Fibroblast of villous mesenchyme (primary cell): ENCODE measurements around the gene PTPRC. TPM values are rescaled to one million over a fixed set of nuclear protein-coding genes. Genes with fewer than 3 reads are reported as not detected.
"Not testable (repeated sequence)": the region's sequence is repeated elsewhere in the genome, so short reads cannot be mapped to it uniquely, and the experiment has no call there.

Source experiments
- DNase-seq: peaks from one replicate; pipeline ENCODE4 v3.0.0-alpha.2; 2010; ENCODE audit warnings: low read depth
- H3K4me3 ChIP-seq: 2 replicates; pipeline ENCODE4 v1.5.1; 2011; ENCODE audit warnings: low read depth, mild to moderate bottlenecking, low read length
- CTCF ChIP-seq: IDR thresholded peaks from 2 replicates; pipeline ENCODE4 v1.5.1; 2012; ENCODE audit warnings: low read depth, mild to moderate bottlenecking, low read length; ENCODE audit not compliant: insufficient read depth
- total RNA-seq: library from RNA; depleted of rRNA; stranded (reverse); fragments of >200 nt; gene quantifications from 2 replicates; pipeline ENCODE4 v1.2.3, GENCODE V29; 2012

The PTPRC gene
- total RNA-seq, 1 donor: 3.5 TPM

- H3K4me3 ChIP-seq: no peak overlapping the region
- no peak for TF ChIP-seq CTCF
- no peak for DNase-seq
Observed at GRCh38 chr1:198600906-198601305, 37.9 kb upstream of the PTPRC start.

GRCh38 chr1:198601310-198601709 lies 37.5 kb upstream of the PTPRC start:
- DNase-seq, H3K4me3 ChIP-seq: not testable (repeated sequence)

- no peak overlapping the region for H3K4me3 ChIP-seq
- TF ChIP-seq CTCF: no peak
- DNase-seq: no peak
Observed at GRCh38 chr1:198601936-198602889, 36.6 kb upstream of the PTPRC start.

- no peak for TF ChIP-seq CTCF
- H3K4me3 ChIP-seq: no peak overlapping the region
- DNase-seq: no peak
Observed at GRCh38 chr1:198604975-198605374, 33.9 kb upstream of the PTPRC start.

GRCh38 chr1:198605406-198605805 lies 33.4 kb upstream of the PTPRC start:
- DNase-seq: no peak
- no peak for TF ChIP-seq CTCF
- H3K4me3 ChIP-seq: no peak overlapping the region

- no peak overlapping the region for H3K4me3 ChIP-seq
- peak; percentile 54 for DNase-seq
- no peak for TF ChIP-seq CTCF
Observed at GRCh38 chr1:198606020-198606438, 32.8 kb upstream of the PTPRC start.

- DNase-seq: no peak
- no peak for TF ChIP-seq CTCF
- H3K4me3 ChIP-seq: no peak overlapping the region
Observed at GRCh38 chr1:198607714-198608113, 31.1 kb upstream of the PTPRC start.
